Measurements from ENCODE around the gene SMIM20. TPM values are rescaled to one million over a fixed set of nuclear protein-coding genes. Genes with fewer than 3 reads are reported as not detected.

Gene SMIM20
- total and polyA plus RNA-seq, 9 of the 15 experiments (the other 6 are each of a cell fraction or from before 2014, with no cell fraction given), result 25.1 to 51.0 (median 38.9) TPM

GRCh38 chr4:25884031-25884782 lies 29.8 kb upstream of the SMIM20 start:
- WGBS (ENCODE audit: insufficient coverage, low coverage, missing lambda C conversion rate), result 1% methylated on average over 5 of the region's 5 CpGs
- FAIRE-seq (no peak), ATAC-seq (no peak), DNase-seq (ENCODE audit: extremely low read depth in 1 of 4, low spot score in 3 of 4) (no peak)
- in situ Hi-C loops (cut with MboI) (no loop called here), intact Hi-C loops (cut with micrococcal nuclease) (no loop called here)
- H3K4me1 ChIP-seq (replicated peaks in 1 of 2; ENCODE audit: control insufficient read depth in 2 of 2, insufficient read depth in 2 of 2, low read length in 2 of 2), result no peaks in the 10 kb centered on the region
- ChIA-PET CTCF (ENCODE audit: low intra/inter-chr PET ratio) (no interaction called here), POLR2A (interaction anchor here (0.8 to 1.0 kb wide), 2 partner anchors 12 to 22 kb away, joined by 3 to 4 read pairs; no protein-coding TSS in a partner anchor)
- no peaks in the 10 kb centered on the region for H3K9me3 ChIP-seq (replicated peaks; ENCODE audit: control insufficient read depth, insufficient read depth, low read depth, low read length)
- H3K36me3 ChIP-seq (ENCODE audit: control insufficient read depth, insufficient read depth, low read length), result no peaks in the 10 kb centered on the region
- no peak overlapping the region for H2AFZ ChIP-seq (ENCODE audit: low read depth, low read length)
- peaks cover 20 to 31% of the 10 kb centered on the region in 2 experiments for H3K27me3 ChIP-seq (ENCODE audit: control insufficient read depth in 2 of 2, insufficient read depth in 2 of 2, low read length in 2 of 2)
- H3K9ac ChIP-seq (ENCODE audit: insufficient read depth in 1 of 2, low read depth in 2 of 2, low read length in 2 of 2), result no peak overlapping the region
- H3K4me2 ChIP-seq (ENCODE audit: insufficient read depth, low read length), result no peak overlapping the region
- no peaks in the 10 kb centered on the region for H3K9me1 ChIP-seq (ENCODE audit: control insufficient read depth, insufficient read depth, low read length)
- H3K27ac ChIP-seq (ENCODE audit: extremely low read depth, low read depth, low read length), result no peak overlapping the region
- no peak overlapping the region for H3K4me3 ChIP-seq
- BruUV-seq (replicated peaks), result no TSS peak
- no peaks in the 10 kb centered on the region for H3K79me2 ChIP-seq (ENCODE audit: control insufficient read depth, insufficient read depth, low read length)
- no peaks in the 10 kb centered on the region for H4K20me1 ChIP-seq (replicated peaks; ENCODE audit: control insufficient read depth, insufficient read depth, low read length)
- TF ChIP-seq ZBTB17 (CRISPR knock-in tag; IDR thresholded peaks at IDR 0.05) (no peak), CBX2 (IDR thresholded peaks at IDR 0.05; ENCODE audit: insufficient read depth, low read length, poor library complexity, severe bottlenecking) (no peak), ZNF609 (CRISPR knock-in tag; IDR thresholded peaks at IDR 0.05; ENCODE audit: borderline replicate concordance) (no peak), PPARD (CRISPR knock-in tag; IDR thresholded peaks at IDR 0.05) (no peak), BHLHE40 (IDR thresholded peaks at IDR 0.05; ENCODE audit: low read length) (no peak), ZNF586 (CRISPR knock-in tag; conservative IDR thresholded peaks at IDR 0.05) (no peak), POLR2AphosphoS2 (IDR thresholded peaks at IDR 0.05; ENCODE audit: low read length) (no peak), ZMIZ1 (IDR thresholded peaks at IDR 0.05; ENCODE audit: low read depth in 2 of 2, low read length in 2 of 2) (no peak), ZNF24 (IDR thresholded peaks at IDR 0.05) (no peak), ZBTB43 (CRISPR knock-in tag; IDR thresholded peaks at IDR 0.05) (no peak), KLF1 (tag; IDR thresholded peaks at IDR 0.05) (no peak), TEAD4 (IDR thresholded peaks at IDR 0.05; ENCODE audit: low read length) (no peak), TEAD4 (CRISPR knock-in tag; IDR thresholded peaks at IDR 0.05; ENCODE audit: borderline replicate concordance) (no peak)
